Astrocyte of the spinal cord (primary cell): Measurements from ENCODE around the gene B3GNT2.

Source experiments
- DNase-seq: peaks from one replicate; pipeline ENCODE4 v3.0.0; 2011; ENCODE audit warnings: low read depth, low spot score
- H3K4me3 ChIP-seq: 2 replicates; pipeline ENCODE4 v1.5.1; 2011; ENCODE audit warnings: low read depth, mild to moderate bottlenecking, low read length, moderate library complexity
- in situ Hi-C: cut with HindIII; loops from 2 replicates; pipeline ENCODE4 v1.10.0; 2017; ENCODE audit warnings: low sequenced_read_pairs
- TF ChIP-seq, protein P1 (sequence below): IDR thresholded peaks from 2 replicates; pipeline ENCODE4 v1.5.1; 2012; ENCODE audit warnings: low read depth, mild to moderate bottlenecking, low read length, inconsistent platforms

The B3GNT2 gene

DNA sequence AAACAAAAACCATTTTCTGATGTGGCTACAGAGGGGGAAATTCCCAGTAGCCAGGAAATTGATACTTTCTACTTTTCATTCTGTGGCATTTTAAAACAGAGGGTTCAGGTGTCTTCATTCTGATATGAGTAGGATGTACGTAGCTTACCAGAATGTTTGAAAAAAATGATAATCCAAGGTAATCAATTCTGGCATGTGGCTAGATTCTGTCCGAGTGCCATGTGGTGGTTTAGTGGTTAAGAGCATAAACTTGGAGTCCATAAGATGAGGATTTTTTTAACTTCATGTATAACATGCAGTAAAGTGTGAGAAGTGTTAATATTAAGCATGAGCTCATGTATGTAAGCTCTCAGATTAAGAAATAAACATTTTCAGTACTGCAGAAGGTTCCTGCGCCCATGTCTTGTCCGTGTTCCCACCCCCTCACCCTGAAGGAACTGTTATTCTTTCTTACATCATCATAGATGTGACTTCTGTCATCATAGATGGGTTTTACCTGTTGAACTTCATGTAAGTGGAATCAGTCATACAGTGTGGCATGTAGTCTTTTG is 4.5 kb downstream of the B3GNT2 start:
- H3K4me3 ChIP-seq = no peak overlapping the region
- TF ChIP-seq, protein P1, sequence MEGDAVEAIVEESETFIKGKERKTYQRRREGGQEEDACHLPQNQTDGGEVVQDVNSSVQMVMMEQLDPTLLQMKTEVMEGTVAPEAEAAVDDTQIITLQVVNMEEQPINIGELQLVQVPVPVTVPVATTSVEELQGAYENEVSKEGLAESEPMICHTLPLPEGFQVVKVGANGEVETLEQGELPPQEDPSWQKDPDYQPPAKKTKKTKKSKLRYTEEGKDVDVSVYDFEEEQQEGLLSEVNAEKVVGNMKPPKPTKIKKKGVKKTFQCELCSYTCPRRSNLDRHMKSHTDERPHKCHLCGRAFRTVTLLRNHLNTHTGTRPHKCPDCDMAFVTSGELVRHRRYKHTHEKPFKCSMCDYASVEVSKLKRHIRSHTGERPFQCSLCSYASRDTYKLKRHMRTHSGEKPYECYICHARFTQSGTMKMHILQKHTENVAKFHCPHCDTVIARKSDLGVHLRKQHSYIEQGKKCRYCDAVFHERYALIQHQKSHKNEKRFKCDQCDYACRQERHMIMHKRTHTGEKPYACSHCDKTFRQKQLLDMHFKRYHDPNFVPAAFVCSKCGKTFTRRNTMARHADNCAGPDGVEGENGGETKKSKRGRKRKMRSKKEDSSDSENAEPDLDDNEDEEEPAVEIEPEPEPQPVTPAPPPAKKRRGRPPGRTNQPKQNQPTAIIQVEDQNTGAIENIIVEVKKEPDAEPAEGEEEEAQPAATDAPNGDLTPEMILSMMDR = no peak
- DNase-seq = no peak
- in situ Hi-C loops = no loop called here

DNA sequence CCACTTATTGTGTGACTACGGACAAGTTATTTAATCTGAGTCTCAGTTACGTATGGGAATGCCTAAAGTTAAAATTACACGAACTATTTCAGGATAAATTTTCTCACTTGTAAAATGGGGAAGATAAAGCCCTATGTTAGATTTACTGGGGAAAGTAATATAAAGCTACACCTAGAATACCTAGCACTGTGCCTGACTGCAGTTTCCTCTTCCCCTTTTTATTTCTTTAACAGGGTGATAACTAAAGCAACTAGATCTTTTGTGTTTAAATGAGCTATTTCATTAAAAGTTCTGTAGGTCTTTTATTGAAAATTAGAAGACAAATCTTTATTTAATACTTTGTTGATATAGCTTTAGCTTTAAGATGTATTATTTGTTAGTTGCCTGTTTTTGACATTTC is 5.0 kb downstream of the B3GNT2 start:
- H3K4me3 ChIP-seq = no peak overlapping the region
- in situ Hi-C loops = no loop called here
- TF ChIP-seq, protein P1 = no peak
- no peak for DNase-seq

GRCh38 chr2:62201307-62201706 is 5.4 kb downstream of the B3GNT2 start:
- in situ Hi-C loops = no loop called here
- TF ChIP-seq, protein P1 = no peak
- DNase-seq = no peak
- no peak overlapping the region for H3K4me3 ChIP-seq

DNA sequence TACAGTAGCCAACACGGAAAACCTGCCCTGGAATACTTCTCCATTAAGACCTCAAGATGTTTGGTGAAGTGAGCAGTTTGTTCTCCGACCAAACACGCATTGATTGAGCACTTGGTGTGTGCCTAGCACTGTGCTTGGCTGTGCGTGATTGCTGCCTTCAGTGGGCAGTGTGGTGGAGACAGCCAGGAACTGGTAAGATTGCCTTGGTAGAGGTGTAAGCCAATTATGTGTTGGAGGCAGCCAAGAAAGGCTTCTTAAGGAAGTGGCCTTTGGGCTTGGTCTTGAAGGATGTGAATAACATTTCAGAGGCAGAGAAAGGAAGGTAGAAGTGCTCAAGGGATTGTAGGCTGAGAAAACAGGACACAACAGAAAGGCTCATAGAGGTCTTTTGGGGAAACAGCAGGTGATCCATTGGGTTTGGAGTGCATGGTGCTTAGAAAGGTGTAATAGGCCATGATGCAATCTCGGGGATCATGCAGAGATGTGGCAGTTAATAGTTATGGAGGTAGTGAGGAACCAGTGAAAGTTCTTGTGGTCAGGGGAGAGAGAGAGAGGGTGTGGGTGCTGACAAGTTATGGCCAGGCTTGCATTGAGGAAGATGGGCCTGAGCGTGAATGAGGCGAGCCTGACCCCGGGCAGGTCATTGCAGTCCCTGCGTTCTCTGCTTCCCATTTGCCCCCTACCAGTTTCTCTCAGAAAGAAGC is 6.3 kb downstream of the B3GNT2 start:
- in situ Hi-C loops = no loop called here
- TF ChIP-seq, protein P1 = no peak

DNA sequence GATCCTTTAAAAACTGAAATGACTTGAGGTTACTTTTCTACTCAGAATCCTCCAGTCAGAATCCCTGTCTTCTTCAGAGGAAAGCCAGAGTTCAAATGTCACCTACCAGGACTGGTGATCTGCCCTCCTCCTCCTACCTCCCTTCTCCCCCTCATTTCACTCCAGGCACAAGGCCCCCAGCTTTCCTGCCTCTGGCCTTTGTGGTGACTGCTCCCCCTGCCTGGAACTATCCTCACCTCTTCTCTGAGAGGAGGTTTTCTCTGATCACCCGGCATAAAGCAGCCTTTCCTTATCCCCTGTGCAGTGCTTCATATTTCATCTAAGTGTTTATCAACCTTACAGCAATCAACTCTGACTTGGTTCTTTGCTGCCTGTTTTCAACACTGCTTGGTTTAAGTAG is 6.8 kb downstream of the B3GNT2 start:
- in situ Hi-C loops = no loop called here
- no peak overlapping the region for H3K4me3 ChIP-seq
- TF ChIP-seq, protein P1 = no peak
- DNase-seq = no peak

More for the DNA sequence above, 6.3 kb downstream of the B3GNT2 start:
- H3K4me3 ChIP-seq = no peak overlapping the region
- DNase-seq = no peak

DNA sequence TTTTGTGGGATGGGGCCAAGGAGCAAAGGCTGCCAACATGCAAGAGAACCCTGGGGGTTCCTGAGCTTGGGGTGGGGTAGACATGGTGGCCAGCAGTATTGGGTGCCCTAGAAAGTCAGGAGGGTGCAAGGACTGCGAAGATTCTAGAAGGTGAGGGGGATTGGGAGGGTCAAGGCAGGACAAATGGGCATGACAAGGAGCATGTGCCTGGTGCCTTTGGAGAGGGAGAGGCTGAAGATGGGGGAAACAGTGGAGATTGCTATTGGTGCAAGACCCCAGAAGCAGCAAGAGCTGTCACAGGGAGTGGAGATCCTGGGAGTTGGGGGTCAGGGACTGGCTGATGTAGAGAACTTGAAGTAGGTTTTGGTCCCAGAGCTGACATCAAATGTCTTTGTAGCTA is 7.5 kb downstream of the B3GNT2 start:
- TF ChIP-seq, protein P1 = no peak
- H3K4me3 ChIP-seq = no peak overlapping the region
- in situ Hi-C loops = no loop called here
- no peak for DNase-seq
